HCT116 (cell line): ENCODE results near the gene CSNK1G2. TPM values are rescaled to one million over a fixed set of nuclear protein-coding genes. Genes with fewer than 3 reads are reported as not detected.

ENCODE experiments used
- ATAC-seq: fragments of 200-7000 bp; cut with Tn5 transposase; 2 replicates; pipeline ENCODE4 v1.9.1; 2020; ENCODE audit warnings: mild to moderate bottlenecking, moderate library complexity
- BruUV-seq: library from RNA; stranded (reverse); fragments of 400-500 nt; replicated peaks from 2 replicates; lab custom pipeline; 2021; lab: Mats Ljungman, UMichigan
- CTCF ChIA-PET: fragments of 300-600 bp; sonication (Branson Sonifier 250); formaldehyde crosslinking; loops from one replicate; lab custom pipeline; 2021; ENCODE audit warnings: antibody characterized with exemption; lab: Charles Lee
- POLR2A ChIA-PET: fragments of 300-600, 350-600 bp; sonication (Branson Sonifier 250); formaldehyde crosslinking; loops from one replicate; lab custom pipeline; 2021; ENCODE audit warnings: antibody characterized with exemption; lab: Charles Lee
- RAD21 ChIA-PET, 2 experiments: fragments of 300-600 bp; sonication (Branson Sonifier 250); formaldehyde crosslinking; loops; one replicate each; lab custom pipeline; 2023; ENCODE audit warnings: low total read pairs in 2 of 2; ENCODE audit not compliant: uncharacterized antibody in 2 of 2, unreplicated experiment in 2 of 2, low non-redundant PET in 1 of 2; lab: Charles Lee
- DNase-seq: peaks from one replicate; pipeline ENCODE4 v3.0.0-alpha.2; 2010; ENCODE audit warnings: low read depth, low spot score
- H2AFZ ChIP-seq: fragments of 200-600 bp; shearing (Covaris generic), sonication (generic); 2 replicates; pipeline ENCODE4 v1.6.1; 2017; ENCODE audit warnings: low read depth, mixed run types, mixed read lengths, antibody characterized with exemption, low read length; ENCODE audit not compliant: poor library complexity, severe bottlenecking
- H3K27ac ChIP-seq: 2 replicates; pipeline ENCODE4 v1.5.1; 2012; ENCODE audit warnings: low read depth, low read length
- H3K27me3 ChIP-seq: fragments of 200-600 bp; sonication (generic); 2 replicates; pipeline ENCODE4 v1.6.1; 2016; ENCODE audit warnings: mixed run types, low read length, mixed read lengths; ENCODE audit not compliant: insufficient read depth
- H3K36me3 ChIP-seq, 2 experiments: fragments of 200-500 bp in 1 of 2; fragments of 200-600 bp in 1 of 2; sonication (Bioruptor generic) in 1 of 2; sonication (generic) in 1 of 2; 2 replicates each; pipeline versions ENCODE4 v1.5.1 to v1.6.1; 2014 to 2016; ENCODE audit warnings: low read length in 2 of 2, inconsistent platforms in 1 of 2, mixed read lengths in 1 of 2, mixed run types in 1 of 2; ENCODE audit not compliant: insufficient read depth in 2 of 2, control insufficient read depth in 1 of 2
- H3K4me1 ChIP-seq, 2 experiments: fragments of 200-600 bp in 1 of 2; sonication (generic) in 1 of 2; 2 replicates each; pipeline versions ENCODE4 v1.5.1 to v1.6.1; 2012 to 2017; ENCODE audit warnings: low read length in 2 of 2, inconsistent platforms in 1 of 2, mild to moderate bottlenecking in 1 of 2, mixed read lengths in 1 of 2, mixed run types in 1 of 2, moderate library complexity in 1 of 2; ENCODE audit not compliant: insufficient read depth in 2 of 2, control insufficient read depth in 1 of 2
- H3K4me2 ChIP-seq: fragments of 200-600 bp; sonication (generic); 2 replicates; pipeline ENCODE4 v1.6.1; 2017; ENCODE audit warnings: mixed run types, low read length, mixed read lengths
- H3K4me3 ChIP-seq, 2 experiments: fragments of 200-600 bp in 1 of 2; sonication (generic) in 1 of 2; replicated peaks in 1 of 2; 2 replicates each; pipeline ENCODE4 v1.5.1; 2011 to 2016; ENCODE audit warnings: low read length in 2 of 2, control low read depth in 1 of 2, low read depth in 1 of 2, mild to moderate bottlenecking in 1 of 2, mixed read lengths in 1 of 2, mixed run types in 1 of 2
- H3K79me2 ChIP-seq: fragments of 200-600 bp; sonication (generic); 2 replicates; pipeline ENCODE4 v1.6.1; 2017; ENCODE audit warnings: mild to moderate bottlenecking, mixed run types, low read length, moderate library complexity, mixed read lengths; ENCODE audit not compliant: insufficient read depth
- H3K9ac ChIP-seq: fragments of 200-600 bp; sonication (generic); 2 replicates; pipeline ENCODE4 v1.6.1; 2016; ENCODE audit warnings: low read length, mixed read lengths
- H3K9me2 ChIP-seq: fragments of 200-600 bp; sonication (generic), shearing (Covaris generic); 2 replicates; pipeline ENCODE4 v1.6.1; 2017; ENCODE audit warnings: mixed run types, mild to moderate bottlenecking, moderate library complexity; ENCODE audit not compliant: insufficient read depth
- H3K9me3 ChIP-seq, 2 experiments: fragments of 200-500 bp in 1 of 2; fragments of 200-600 bp in 1 of 2; sonication (Bioruptor generic) in 1 of 2; sonication (generic) in 1 of 2; 2 replicates each; pipeline ENCODE4 v1.6.1; 2014 to 2017; ENCODE audit warnings: low read length in 2 of 2, mixed read lengths in 2 of 2, inconsistent platforms in 1 of 2, low read depth in 1 of 2, mild to moderate bottlenecking in 1 of 2, mixed run types in 1 of 2, moderate library complexity in 1 of 2; ENCODE audit not compliant: control insufficient read depth in 1 of 2, insufficient read depth in 1 of 2
- H4K20me1 ChIP-seq: fragments of 200-600 bp; sonication (generic), shearing (Covaris generic); 2 replicates; pipeline ENCODE4 v1.6.1; 2017; ENCODE audit warnings: mixed run types, mild to moderate bottlenecking, moderate library complexity; ENCODE audit not compliant: insufficient read depth
- CEBPB ChIP-seq: IDR thresholded peaks from 2 replicates; pipeline ENCODE4 v1.6.1; 2012; ENCODE audit warnings: low read depth
- CTCF ChIP-seq, 3 experiments: fragments of 200-600 bp in 1 of 3; sonication (generic) in 1 of 3; IDR thresholded peaks in 2 of 3; conservative IDR thresholded peaks in 1 of 3; 2 replicates each; pipeline ENCODE4 v1.5.1; 2012 to 2017; ENCODE audit warnings: low read depth in 2 of 3, low read length in 2 of 3, antibody characterized with exemption in 1 of 3, borderline replicate concordance in 1 of 3, control low read depth in 1 of 3, mild to moderate bottlenecking in 1 of 3, mixed read lengths in 1 of 3, mixed run types in 1 of 3, moderate library complexity in 1 of 3; ENCODE audit not compliant: insufficient read depth in 1 of 3
- EGR1 ChIP-seq: IDR thresholded peaks from 2 replicates; pipeline ENCODE4 v1.6.1; 2012; ENCODE audit warnings: low read depth
- ELF1 ChIP-seq: IDR thresholded peaks from 2 replicates; pipeline ENCODE4 v1.6.1; 2012; ENCODE audit warnings: low read depth, borderline replicate concordance
- EZH2 ChIP-seq: fragments of 200-600 bp; sonication (generic); IDR thresholded peaks from 2 replicates; pipeline ENCODE4 v1.6.1; 2017; ENCODE audit warnings: antibody characterized with exemption, mixed run types
- EZH2phosphoT487 ChIP-seq: fragments of 200-600 bp; IDR thresholded peaks from 2 replicates; pipeline ENCODE4 v1.6.1; 2018; ENCODE audit warnings: antibody characterized with exemption, borderline replicate concordance
- FOSL1 ChIP-seq: IDR thresholded peaks from 2 replicates; pipeline ENCODE4 v1.6.1; 2012; ENCODE audit warnings: low read depth
- JUND ChIP-seq: IDR thresholded peaks from 2 replicates; pipeline ENCODE4 v1.6.1; 2012
- MAX ChIP-seq: IDR thresholded peaks from 2 replicates; pipeline ENCODE4 v1.6.1; 2012
- POLR2A ChIP-seq: IDR thresholded peaks from 2 replicates; pipeline ENCODE4 v1.7.0; 2011; ENCODE audit warnings: borderline replicate concordance; ENCODE audit not compliant: insufficient read depth, insufficient read length; ENCODE audit errors: extremely low read depth
- POLR2AphosphoS5 ChIP-seq: IDR thresholded peaks from 2 replicates; pipeline ENCODE4 v1.6.1; 2011; ENCODE audit warnings: mild to moderate bottlenecking, low read depth, low read length, moderate library complexity
- RAD21 ChIP-seq: IDR thresholded peaks from 2 replicates; pipeline ENCODE4 v1.6.1; 2012; ENCODE audit warnings: low read depth, mild to moderate bottlenecking
- SIN3A ChIP-seq: IDR thresholded peaks from 2 replicates; pipeline ENCODE4 v1.6.1; 2012; ENCODE audit warnings: low read depth
- SP1 ChIP-seq: IDR thresholded peaks from 2 replicates; pipeline ENCODE4 v1.6.1; 2012; ENCODE audit warnings: low read depth
- SRF ChIP-seq: IDR thresholded peaks from 2 replicates; pipeline ENCODE4 v1.6.1; 2012; ENCODE audit warnings: low read depth
- YY1 ChIP-seq: IDR thresholded peaks from 2 replicates; pipeline ENCODE4 v1.6.1; 2011; ENCODE audit warnings: low read length, low read depth, moderate library complexity, mild to moderate bottlenecking; ENCODE audit not compliant: insufficient replicate concordance; ENCODE audit errors: extremely low read depth
- ZBTB33 ChIP-seq: IDR thresholded peaks from 2 replicates; pipeline ENCODE4 v1.6.1; 2011; ENCODE audit warnings: mild to moderate bottlenecking, low read length, moderate library complexity; ENCODE audit not compliant: insufficient replicate concordance; ENCODE audit errors: extremely low read depth
- ZFX ChIP-seq: fragments of 450-650 bp; IDR thresholded peaks from 2 replicates; pipeline ENCODE4 v1.6.1; 2017
- ZNF274 ChIP-seq: fragments of 200-500 bp; sonication (Bioruptor generic); IDR thresholded peaks from 2 replicates; pipeline ENCODE4 v1.6.1; 2014; ENCODE audit warnings: mild to moderate bottlenecking, low read depth, low read length, inconsistent platforms
- intact Hi-C: fragments of 100-400 bp; cut with micrococcal nuclease; formaldehyde crosslinking; loops from 2 replicates; pipeline ENCODE4 v1.10.0; 2022
- total RNA-seq: library from RNA; stranded (reverse); gene quantifications from one replicate; pipeline ENCODE4 v1.2.1, GENCODE V29; 2021; ENCODE audit not compliant: unreplicated experiment
- TF ChIP-seq, protein P1 (sequence below): IDR thresholded peaks from 2 replicates; pipeline ENCODE4 v1.6.1; 2012; ENCODE audit warnings: low read depth

CSNK1G2 gene
- total RNA-seq, 1 experiment from 2014 or later: 97.9 TPM

DNA sequence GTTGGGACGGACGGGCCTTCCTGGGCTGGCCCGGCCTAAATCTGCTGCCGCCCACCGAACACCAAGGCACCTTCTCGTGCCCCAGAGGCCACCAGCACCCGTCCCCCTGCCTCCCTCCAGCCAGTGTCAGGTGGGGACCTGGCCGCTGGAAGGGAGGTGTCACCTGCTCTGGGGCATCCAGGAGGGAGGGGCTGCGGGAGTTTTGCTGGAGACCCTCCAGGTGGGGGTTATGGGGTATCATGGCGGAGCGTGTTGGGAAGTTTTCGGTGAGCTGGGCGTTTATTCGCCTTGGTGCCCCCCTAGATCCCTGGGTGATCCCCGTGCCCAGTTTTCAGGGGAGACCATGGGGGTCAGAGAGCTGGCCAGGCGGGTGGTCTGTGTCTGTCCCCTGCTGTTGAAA is 9.7 kb downstream of the CSNK1G2 start:
- H3K79me2 ChIP-seq: peaks cover 92% of the 10 kb centered on the region
- H3K9me3 ChIP-seq: no peaks in the 10 kb centered on the region
- no peaks in the 10 kb centered on the region for H4K20me1 ChIP-seq
- H3K4me2 ChIP-seq: no peak overlapping the region
- H3K9ac ChIP-seq: no peak overlapping the region
- no peak overlapping the region for H3K27ac ChIP-seq
- DNase-seq (no peak), ATAC-seq (no peak)
- H3K36me3 ChIP-seq: peaks cover 0 to 6% of the 10 kb centered on the region in 2 experiments; a peak in 1 of 4 replicates
- no peaks in the 10 kb centered on the region for H3K27me3 ChIP-seq
- CTCF ChIA-PET: no interaction called here
- H3K4me1 ChIP-seq: peaks cover 3 to 15% of the 10 kb centered on the region in 2 experiments; a peak in 3 of 4 replicates
- BruUV-seq: no TSS peak
- intact Hi-C loops: no loop called here
- no peaks in the 10 kb centered on the region for H3K9me2 ChIP-seq
- H3K4me3 ChIP-seq: no peak overlapping the region
- RAD21 ChIA-PET: interaction anchor here in 1 of 2 experiments (0.7 kb wide), 1 partner anchor 92 kb away, joined by 3 read pairs; no protein-coding TSS in a partner anchor
- POLR2A ChIA-PET: no interaction called here
- no peak overlapping the region for H2AFZ ChIP-seq
- TF ChIP-seq SRF: no peak
- TF ChIP-seq EZH2: no peak
- TF ChIP-seq SP1: no peak
- no peak for TF ChIP-seq POLR2AphosphoS5
- TF ChIP-seq ELF1: no peak
- TF ChIP-seq, protein P1, sequence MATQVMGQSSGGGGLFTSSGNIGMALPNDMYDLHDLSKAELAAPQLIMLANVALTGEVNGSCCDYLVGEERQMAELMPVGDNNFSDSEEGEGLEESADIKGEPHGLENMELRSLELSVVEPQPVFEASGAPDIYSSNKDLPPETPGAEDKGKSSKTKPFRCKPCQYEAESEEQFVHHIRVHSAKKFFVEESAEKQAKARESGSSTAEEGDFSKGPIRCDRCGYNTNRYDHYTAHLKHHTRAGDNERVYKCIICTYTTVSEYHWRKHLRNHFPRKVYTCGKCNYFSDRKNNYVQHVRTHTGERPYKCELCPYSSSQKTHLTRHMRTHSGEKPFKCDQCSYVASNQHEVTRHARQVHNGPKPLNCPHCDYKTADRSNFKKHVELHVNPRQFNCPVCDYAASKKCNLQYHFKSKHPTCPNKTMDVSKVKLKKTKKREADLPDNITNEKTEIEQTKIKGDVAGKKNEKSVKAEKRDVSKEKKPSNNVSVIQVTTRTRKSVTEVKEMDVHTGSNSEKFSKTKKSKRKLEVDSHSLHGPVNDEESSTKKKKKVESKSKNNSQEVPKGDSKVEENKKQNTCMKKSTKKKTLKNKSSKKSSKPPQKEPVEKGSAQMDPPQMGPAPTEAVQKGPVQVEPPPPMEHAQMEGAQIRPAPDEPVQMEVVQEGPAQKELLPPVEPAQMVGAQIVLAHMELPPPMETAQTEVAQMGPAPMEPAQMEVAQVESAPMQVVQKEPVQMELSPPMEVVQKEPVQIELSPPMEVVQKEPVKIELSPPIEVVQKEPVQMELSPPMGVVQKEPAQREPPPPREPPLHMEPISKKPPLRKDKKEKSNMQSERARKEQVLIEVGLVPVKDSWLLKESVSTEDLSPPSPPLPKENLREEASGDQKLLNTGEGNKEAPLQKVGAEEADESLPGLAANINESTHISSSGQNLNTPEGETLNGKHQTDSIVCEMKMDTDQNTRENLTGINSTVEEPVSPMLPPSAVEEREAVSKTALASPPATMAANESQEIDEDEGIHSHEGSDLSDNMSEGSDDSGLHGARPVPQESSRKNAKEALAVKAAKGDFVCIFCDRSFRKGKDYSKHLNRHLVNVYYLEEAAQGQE: no peak
- no peak for TF ChIP-seq JUND
- no peak for TF ChIP-seq CTCF (IDR thresholded peaks at IDR 0.05 in 2 of 3, conservative IDR thresholded peaks at IDR 0.05 in 1 of 3; ENCODE audit: borderline replicate concordance in 1 of 3, insufficient read depth in 1 of 3, low read depth in 2 of 3, low read length in 2 of 3)
- TF ChIP-seq ZBTB33: no peak
- no peak for TF ChIP-seq EGR1
- TF ChIP-seq MAX: no peak
- TF ChIP-seq POLR2A: no peak
- no peak for TF ChIP-seq RAD21
- TF ChIP-seq ZNF274: no peak
- no peak for TF ChIP-seq ZFX
- no peak for TF ChIP-seq SIN3A
- no peak for TF ChIP-seq EZH2phosphoT487
- no peak for TF ChIP-seq FOSL1
- TF ChIP-seq CEBPB: no peak
- no peak for TF ChIP-seq YY1
